Measurements from ENCODE around the gene CLEC16A.

DNA sequence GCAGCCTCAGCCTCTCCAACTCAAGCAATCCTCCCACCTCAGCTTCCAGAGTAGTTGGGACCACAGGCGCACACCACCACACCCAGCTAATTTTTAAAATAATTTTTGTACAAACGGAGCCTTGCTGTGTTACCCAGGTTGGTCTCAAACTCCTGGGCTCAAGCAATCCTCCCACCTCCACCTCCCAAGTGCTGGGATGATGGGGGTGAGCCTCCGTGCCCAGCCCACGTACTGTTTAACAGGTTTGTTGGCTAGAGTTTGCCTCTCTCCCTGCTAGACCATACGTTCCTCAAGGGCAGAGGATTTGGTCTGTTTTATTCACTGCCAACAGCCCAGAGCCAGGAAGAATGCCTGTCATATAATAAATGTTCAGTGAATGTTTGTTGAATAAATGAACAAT lies 285.1 kb downstream of the CLEC16A start:
- TF ChIP-seq, protein P1, sequence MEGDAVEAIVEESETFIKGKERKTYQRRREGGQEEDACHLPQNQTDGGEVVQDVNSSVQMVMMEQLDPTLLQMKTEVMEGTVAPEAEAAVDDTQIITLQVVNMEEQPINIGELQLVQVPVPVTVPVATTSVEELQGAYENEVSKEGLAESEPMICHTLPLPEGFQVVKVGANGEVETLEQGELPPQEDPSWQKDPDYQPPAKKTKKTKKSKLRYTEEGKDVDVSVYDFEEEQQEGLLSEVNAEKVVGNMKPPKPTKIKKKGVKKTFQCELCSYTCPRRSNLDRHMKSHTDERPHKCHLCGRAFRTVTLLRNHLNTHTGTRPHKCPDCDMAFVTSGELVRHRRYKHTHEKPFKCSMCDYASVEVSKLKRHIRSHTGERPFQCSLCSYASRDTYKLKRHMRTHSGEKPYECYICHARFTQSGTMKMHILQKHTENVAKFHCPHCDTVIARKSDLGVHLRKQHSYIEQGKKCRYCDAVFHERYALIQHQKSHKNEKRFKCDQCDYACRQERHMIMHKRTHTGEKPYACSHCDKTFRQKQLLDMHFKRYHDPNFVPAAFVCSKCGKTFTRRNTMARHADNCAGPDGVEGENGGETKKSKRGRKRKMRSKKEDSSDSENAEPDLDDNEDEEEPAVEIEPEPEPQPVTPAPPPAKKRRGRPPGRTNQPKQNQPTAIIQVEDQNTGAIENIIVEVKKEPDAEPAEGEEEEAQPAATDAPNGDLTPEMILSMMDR (IDR thresholded peaks at IDR 0.05) = no peak
- TF ChIP-seq POLR2A (IDR thresholded peaks at IDR 0.05) = no peak
